Sigmoid colon (tissue), 7 donors: ENCODE data around the gene MTMR3. TPM values are rescaled to one million over a fixed set of nuclear protein-coding genes. Genes with fewer than 3 reads are reported as not detected.

ENCODE experiments used
- DNase-seq: peaks from one replicate; pipeline ENCODE4 v3.0.0-alpha.2; 2019
- H3K27ac ChIP-seq, 4 donors: fragments of 200-600 bp; sonication (generic); one replicate each; pipeline ENCODE4 v1.5.1; 2016 to 2019; ENCODE audit warnings: mild to moderate bottlenecking in 1 of 4
- H3K27me3 ChIP-seq, 3 donors: fragments of 200-600 bp; sonication (generic); one replicate each; pipeline ENCODE4 v1.5.1; 2019; ENCODE audit warnings: mild to moderate bottlenecking in 1 of 3
- H3K36me3 ChIP-seq, 4 donors: fragments of 200-600 bp; sonication (generic); one replicate each; pipeline ENCODE4 v1.5.1; 2016 to 2019
- H3K4me1 ChIP-seq, 4 donors: fragments of 200-600 bp; sonication (generic); one replicate each; pipeline ENCODE4 v1.5.1; 2017 to 2019
- H3K4me3 ChIP-seq, 4 donors: fragments of 200-600 bp; sonication (generic); one replicate each; pipeline ENCODE4 v1.5.1; 2017 to 2019; ENCODE audit warnings: mild to moderate bottlenecking in 2 of 4, moderate library complexity in 1 of 4
- H3K9me3 ChIP-seq, 4 donors: fragments of 200-600 bp in 3 of 4; sonication (generic) in 3 of 4; one replicate each; pipeline versions ENCODE4 v1.5.1 to v1.6.1; 2013 to 2019
- CTCF ChIP-seq, 4 experiments: fragments of 450-650 bp in 3 of 4; fragments of 200-600 bp in 1 of 4; IDR thresholded peaks; one replicate each; pipeline ENCODE4 v1.5.1; 2016 to 2019; ENCODE audit warnings: antibody characterized with exemption in 4 of 4, mild to moderate bottlenecking in 3 of 4, moderate library complexity in 2 of 4
- EP300 ChIP-seq, 4 donors: sonication (generic); formaldehyde crosslinking; IDR thresholded peaks; one replicate each; pipeline ENCODE4 v1.6.1; 2017; ENCODE audit warnings: antibody characterized with exemption in 4 of 4
- POLR2A ChIP-seq, 2 donors: fragments of 450-650 bp; IDR thresholded peaks; one replicate each; pipeline ENCODE4 v1.6.1; 2016; ENCODE audit warnings: antibody characterized with exemption in 2 of 2, mild to moderate bottlenecking in 2 of 2, moderate library complexity in 2 of 2
- POLR2AphosphoS5 ChIP-seq, 4 donors: sonication (generic); formaldehyde crosslinking; IDR thresholded peaks; one replicate each; pipeline ENCODE4 v1.6.1; 2017; ENCODE audit warnings: antibody characterized with exemption in 4 of 4
- WGBS, 2 donors: extraction: QIAGEN DNeasy Blood & Tissue Kit; methylation state at CpG; one replicate each; pipeline ENCODE4 v1.1.7; 2013; 5-methylcytosine and 5-hydroxymethylcytosine counted together
- intact Hi-C: fragments of 100-400 bp; cut with DNase I; formaldehyde crosslinking; loops from one replicate; pipeline ENCODE4 v1.15.1; 2023
- polyA plus RNA-seq, 3 donors: library from polyadenylated mRNA; stranded (reverse); fragments of 200-250 nt; gene quantifications; one replicate each; pipeline ENCODE4 v1.2.3, GENCODE V29; 2013
- total RNA-seq, 4 donors: library from RNA; depleted of rRNA; stranded (reverse); fragments of >200 nt; gene quantifications; one replicate each; pipeline ENCODE4 v1.1.0, GENCODE V29; 2016
- donor health status: healthy with polysubstance abuse.
- donor health status: Bipolar disorder and iron deficiency.
- donor health status: healthy.

Gene MTMR3
- total and polyA plus RNA-seq, 7 donors, result 6.6 to 52.3 (median 40.7) TPM

GRCh38 chr22:29912141-29912540, 29.2 kb downstream of the MTMR3 start:
- Histone ChIP-seq H3K36me3 (no peaks in the 10 kb centered on the region), H3K27ac (peak overlapping the region; percentile 31 to 80 (median 55)), H3K9me3 (no peaks in the 10 kb centered on the region), H3K4me1 (peaks cover 0 to 89% (median 77%) of the 10 kb centered on the region in 4 donors), H3K4me3 (no peak overlapping the region), H3K27me3 (no peaks in the 10 kb centered on the region)
- TF ChIP-seq POLR2A (IDR thresholded peaks at IDR 0.05) (no peak), POLR2AphosphoS5 (IDR thresholded peaks at IDR 0.05) (no peak), CTCF (IDR thresholded peaks at IDR 0.05) (no peak), EP300 (IDR thresholded peaks at IDR 0.05) (no peak)
- DNase-seq, result no peak
- WGBS, 2 donors, result 96 to 98% methylated on average over 4 of the region's 4 CpGs
- intact Hi-C loops, result loop anchor here (5.0 kb wide), 1 partner anchor 40 kb away; no protein-coding TSS in a partner anchor

GRCh38 chr22:29912605-29913398, 29.8 kb downstream of the MTMR3 start:
- Histone ChIP-seq H3K27ac (peak overlapping the region; percentile 41 to 80 (median 55)), H3K4me3 (no peak overlapping the region), H3K4me1 (peaks cover 0 to 89% (median 77%) of the 10 kb centered on the region in 4 donors), H3K9me3 (no peaks in the 10 kb centered on the region), H3K36me3 (no peaks in the 10 kb centered on the region), H3K27me3 (no peaks in the 10 kb centered on the region)
- 77 to 84% methylated on average over 5 of the region's 5 CpGs for WGBS, 2 donors
- intact Hi-C loops, result loop anchor here (5.0 kb wide), 1 partner anchor 39 kb away; no protein-coding TSS in a partner anchor
- no peak for DNase-seq
- TF ChIP-seq CTCF (IDR thresholded peaks at IDR 0.05) (no peak), POLR2A (IDR thresholded peaks at IDR 0.05) (no peak), EP300 (IDR thresholded peaks at IDR 0.05) (no peak), POLR2AphosphoS5 (IDR thresholded peaks at IDR 0.05) (peak in 3 of 4 donors; percentile 39 to 49 (median 48))

GRCh38 chr22:29914165-29914564, 31.2 kb downstream of the MTMR3 start:
- H3K4me1 ChIP-seq, result peaks cover 0 to 95% (median 78%) of the 10 kb centered on the region in 4 donors
- no peak for DNase-seq

GRCh38 chr22:29914991-29915533, 32.1 kb downstream of the MTMR3 start:
- Histone ChIP-seq H3K4me3 (no peak overlapping the region), H3K4me1 (peaks cover 0 to 98% (median 80%) of the 10 kb centered on the region in 4 donors), H3K36me3 (no peaks in the 10 kb centered on the region), H3K27me3 (no peaks in the 10 kb centered on the region), H3K27ac (peak overlapping the region in 3 of 4 donors; percentile 17 to 80 (median 55)), H3K9me3 (no peaks in the 10 kb centered on the region)
- intact Hi-C loops, result loop anchor here (5.0 kb wide), 1 partner anchor 37 kb away; no protein-coding TSS in a partner anchor
- 93 to 97% methylated on average over 4 of the region's 4 CpGs for WGBS, 2 donors
- TF ChIP-seq POLR2AphosphoS5 (IDR thresholded peaks at IDR 0.05), result no peak
- no peak for TF ChIP-seq POLR2A (IDR thresholded peaks at IDR 0.05)
- no peak for TF ChIP-seq CTCF (IDR thresholded peaks at IDR 0.05)
- no peak for TF ChIP-seq EP300 (IDR thresholded peaks at IDR 0.05)
- no peak for DNase-seq

More at GRCh38 chr22:29914165-29914564, 31.2 kb downstream of the MTMR3 start:
- Histone ChIP-seq H3K27ac (peak overlapping the region in 3 of 4 donors; percentile 44 to 80 (median 55)), H3K27me3 (no peaks in the 10 kb centered on the region), H3K9me3 (no peaks in the 10 kb centered on the region), H3K36me3 (no peaks in the 10 kb centered on the region), H3K4me3 (no peak overlapping the region)
- intact Hi-C loops, result loop anchor here (5.0 kb wide), 1 partner anchor 38 kb away; no protein-coding TSS in a partner anchor
- 70 to 71% methylated on average over 1 of the region's 1 CpG for WGBS, 2 donors
- TF ChIP-seq POLR2AphosphoS5 (IDR thresholded peaks at IDR 0.05) (peak in 1 of 4 donors; percentile 26), CTCF (IDR thresholded peaks at IDR 0.05) (no peak)
